Activated CD8-positive, alpha-beta memory T cell treated with anti-CD3 and anti-CD28 coated beads for 36 hours (primary cell): ENCODE measurements around the gene GJD3. TPM values are rescaled to one million over a fixed set of nuclear protein-coding genes. Genes with fewer than 3 reads are reported as not detected.

Source experiments
- CTCF ChIA-PET: fragments of 350-600 bp; sonication (Branson Sonifier 250); formaldehyde crosslinking; loops from one replicate; lab custom pipeline; 2021; ENCODE audit warnings: antibody characterized with exemption; lab: Charles Lee
- POLR2A ChIA-PET: fragments of 350-600 bp; sonication (Branson Sonifier 250); formaldehyde crosslinking; loops from one replicate; lab custom pipeline; 2021; ENCODE audit warnings: antibody characterized with exemption; lab: Charles Lee
- total RNA-seq, 2 experiments: library from RNA; stranded (reverse); gene quantifications; one replicate each; pipeline ENCODE4 v1.2.3, GENCODE V29; 2021

Gene GJD3
- total RNA-seq, 2 experiments from 2014 or later: not detected

DNA sequence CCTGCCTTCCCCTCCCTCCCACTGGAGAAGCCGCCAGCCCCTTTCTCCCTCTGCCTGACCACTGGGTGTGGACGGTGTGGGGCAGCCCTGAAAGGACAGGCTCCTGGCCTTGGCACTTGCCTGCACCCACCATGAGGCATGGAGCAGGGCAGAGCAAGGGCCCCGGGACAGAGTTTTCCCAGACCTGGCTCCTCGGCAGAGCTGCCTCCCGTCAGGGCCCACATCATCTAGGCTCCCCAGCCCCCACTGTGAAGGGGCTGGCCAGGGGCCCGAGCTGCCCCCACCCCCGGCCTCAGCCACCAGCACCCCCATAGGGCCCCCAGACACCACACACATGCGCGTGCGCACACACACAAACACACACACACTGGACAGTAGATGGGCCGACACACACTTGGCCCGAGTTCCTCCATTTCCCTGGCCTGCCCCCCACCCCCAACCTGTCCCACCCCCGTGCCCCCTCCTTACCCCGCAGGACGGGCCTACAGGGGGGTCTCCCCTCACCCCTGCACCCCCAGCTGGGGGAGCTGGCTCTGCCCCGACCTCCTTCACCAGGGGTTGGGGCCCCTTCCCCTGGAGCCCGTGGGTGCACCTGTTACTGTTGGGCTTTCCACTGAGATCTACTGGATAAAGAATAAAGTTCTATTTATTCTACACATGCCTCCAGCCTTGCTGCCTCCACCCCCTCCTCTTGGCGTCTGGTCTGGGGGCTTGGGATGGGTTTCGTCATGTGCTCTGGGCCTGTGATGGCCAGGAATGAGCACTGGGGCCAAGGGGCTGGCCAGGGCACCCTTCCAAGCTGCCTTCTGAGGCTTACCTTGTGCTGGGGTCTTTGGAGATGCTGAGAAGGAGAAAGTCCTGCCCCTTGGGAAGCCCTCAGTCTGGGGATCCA lies 7.3 kb downstream of the GJD3 start:
- POLR2A ChIA-PET: no interaction called here
- CTCF ChIA-PET: interaction anchor here (0.5 to 6.0 kb wide), 15 partner anchors 9 to 208 kb away, joined by 3 to 41 read pairs (median 5); partner anchors contain the start of gene TOP2A

DNA sequence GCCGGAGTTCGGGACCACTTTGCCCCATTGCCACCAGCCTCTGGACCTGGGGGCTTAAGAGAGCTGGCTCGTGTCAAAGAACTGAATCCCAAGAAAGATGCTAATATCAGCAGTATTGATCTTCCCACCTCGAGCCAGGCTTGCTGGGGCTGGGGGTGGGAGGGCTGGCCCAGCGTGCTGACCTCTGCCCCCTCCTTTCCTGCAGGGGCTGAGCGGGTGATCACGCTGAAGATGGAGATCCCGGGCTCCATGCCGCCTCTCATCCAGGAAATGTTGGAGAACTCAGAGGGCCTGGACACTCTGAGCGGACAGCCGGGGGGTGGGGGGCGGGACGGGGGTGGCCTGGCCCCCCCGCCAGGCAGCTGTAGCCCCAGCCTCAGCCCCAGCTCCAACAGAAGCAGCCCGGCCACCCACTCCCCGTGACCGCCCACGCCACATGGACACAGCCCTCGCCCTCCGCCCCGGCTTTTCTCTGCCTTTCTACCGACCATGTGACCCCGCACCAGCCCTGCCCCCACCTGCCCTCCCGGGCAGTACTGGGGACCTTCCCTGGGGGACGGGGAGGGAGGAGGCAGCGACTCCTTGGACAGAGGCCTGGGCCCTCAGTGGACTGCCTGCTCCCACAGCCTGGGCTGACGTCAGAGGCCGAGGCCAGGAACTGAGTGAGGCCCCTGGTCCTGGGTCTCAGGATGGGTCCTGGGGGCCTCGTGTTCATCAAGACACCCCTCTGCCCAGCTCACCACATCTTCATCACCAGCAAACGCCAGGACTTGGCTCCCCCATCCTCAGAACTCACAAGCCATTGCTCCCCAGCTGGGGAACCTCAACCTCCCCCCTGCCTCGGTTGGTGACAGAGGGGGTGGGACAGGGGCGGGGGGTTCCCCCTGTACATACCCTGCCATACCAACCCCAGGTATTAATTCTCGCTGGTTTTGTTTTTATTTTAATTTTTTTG lies 8.5 kb downstream of the GJD3 start:
- ChIA-PET CTCF (interaction anchor here (0.8 to 6.0 kb wide), 17 partner anchors 8 to 204 kb away, joined by 3 to 68 read pairs (median 6); partner anchors contain the start of gene TOP2A), POLR2A (interaction anchor here (0.7 kb wide), 1 partner anchor 1587 kb away, joined by 3 read pairs; no protein-coding TSS in a partner anchor)

DNA sequence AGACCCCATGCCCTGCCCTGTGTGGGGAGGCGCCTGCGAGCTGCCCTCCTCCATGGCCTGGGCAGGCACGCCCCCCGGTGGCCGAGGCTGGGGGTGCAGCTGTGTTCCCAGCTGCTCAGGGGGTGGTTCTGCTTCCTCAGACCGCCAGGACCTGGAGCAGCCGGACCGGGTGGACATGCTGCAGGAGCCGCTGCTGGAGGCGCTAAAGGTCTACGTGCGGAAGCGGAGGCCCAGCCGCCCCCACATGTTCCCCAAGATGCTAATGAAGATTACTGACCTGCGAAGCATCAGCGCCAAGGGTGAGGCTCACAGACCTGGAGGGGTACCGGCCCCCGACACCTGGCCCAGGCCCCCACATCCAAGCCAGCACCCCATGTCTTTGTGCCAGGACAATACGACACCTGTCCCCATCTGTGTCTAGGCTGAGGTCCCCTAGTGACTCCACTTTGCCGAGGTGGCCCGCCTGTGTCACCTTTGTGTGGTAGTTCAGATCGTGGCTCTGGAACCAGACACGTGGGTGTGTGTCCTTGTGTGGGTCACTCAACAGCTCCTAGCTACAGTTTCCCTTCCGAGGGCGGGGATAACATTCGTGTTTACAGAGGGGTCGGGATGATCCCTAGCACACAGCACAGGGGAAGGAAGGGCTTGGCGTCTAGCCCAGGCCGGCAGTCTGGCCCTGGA lies 9.3 kb downstream of the GJD3 start:
- POLR2A ChIA-PET: no interaction called here
- CTCF ChIA-PET: interaction anchor here (0.5 to 6.0 kb wide), 34 partner anchors 10 to 238 kb away, joined by 3 to 68 read pairs (median 4); partner anchors contain the start of genes RARA, TOP2A and WIPF2

DNA sequence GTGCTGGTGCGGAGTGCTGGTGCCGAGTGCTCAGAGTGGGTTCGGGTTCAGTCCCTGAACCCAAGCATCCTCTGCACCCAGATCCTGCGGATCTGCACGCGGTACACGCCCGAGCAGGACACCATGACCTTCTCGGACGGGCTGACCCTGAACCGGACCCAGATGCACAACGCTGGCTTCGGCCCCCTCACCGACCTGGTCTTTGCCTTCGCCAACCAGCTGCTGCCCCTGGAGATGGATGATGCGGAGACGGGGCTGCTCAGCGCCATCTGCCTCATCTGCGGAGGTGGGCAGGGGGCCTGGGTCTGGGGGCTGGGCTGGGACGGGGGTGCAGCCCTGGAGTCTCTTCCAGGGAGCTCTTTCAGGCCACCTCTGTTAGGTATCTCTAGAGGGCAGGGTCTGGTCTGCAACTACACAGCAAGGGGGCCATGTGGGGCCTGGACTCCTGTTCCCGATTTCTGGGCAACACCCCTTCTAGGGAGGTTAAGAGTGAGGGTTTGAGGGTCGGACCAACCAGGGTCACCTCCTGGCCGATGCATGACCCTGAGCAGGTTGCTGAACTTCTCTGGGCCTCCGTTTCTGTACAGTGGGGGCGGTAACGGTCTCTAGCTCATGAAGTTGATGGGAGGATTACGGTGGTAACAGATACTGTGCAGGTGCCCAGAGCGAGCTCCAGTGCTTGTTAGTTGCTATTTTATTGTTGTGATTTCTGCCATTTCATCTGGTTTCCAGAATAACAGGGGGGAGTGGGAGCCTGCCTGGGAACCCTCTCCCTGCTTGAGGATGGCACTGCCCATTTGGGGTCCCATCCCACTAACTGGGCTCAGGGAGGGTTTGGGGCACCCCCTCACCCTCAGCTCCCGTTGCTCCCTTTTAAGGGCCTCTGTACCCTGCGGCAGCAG lies 10.1 kb downstream of the GJD3 start:
- ChIA-PET POLR2A (no interaction called here), CTCF (interaction anchor here (0.5 to 6.0 kb wide), 39 partner anchors 8 to 239 kb away, joined by 3 to 68 read pairs (median 3); partner anchors contain the start of genes RARA, TOP2A and WIPF2)

DNA sequence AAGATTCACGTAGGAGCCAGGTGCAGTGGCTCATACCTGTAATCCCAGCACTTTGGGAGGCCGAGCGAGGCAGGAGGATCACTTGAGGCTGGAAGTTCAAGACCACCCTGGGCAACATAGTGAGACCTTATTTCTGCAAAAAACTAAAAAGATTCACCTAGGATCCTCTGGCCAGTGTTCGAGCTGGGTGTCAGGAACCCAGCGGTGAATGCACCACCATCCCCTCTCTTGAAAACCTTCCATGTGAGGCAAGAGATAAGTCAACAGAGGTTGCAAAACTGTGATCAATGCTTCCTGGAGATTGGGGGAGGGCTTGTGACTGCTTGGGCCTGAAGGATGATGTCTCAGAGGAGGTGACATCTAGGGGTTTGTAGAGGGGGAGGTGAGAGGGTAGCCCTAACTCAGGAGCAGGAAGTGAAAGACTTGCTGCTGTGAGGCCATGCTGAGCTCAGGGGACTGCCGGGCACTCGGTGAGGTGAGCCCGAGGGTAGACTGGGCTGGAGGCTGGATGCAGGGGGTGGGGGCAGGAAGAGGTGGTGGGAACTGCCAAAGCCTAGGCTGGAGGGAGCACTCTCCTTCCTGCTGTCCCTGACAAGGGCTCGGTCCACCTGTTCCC lies 11.7 kb downstream of the GJD3 start:
- ChIA-PET POLR2A (no interaction called here), CTCF (interaction anchor here (1.7 to 6.0 kb wide), 5 partner anchors 9 to 180 kb away, joined by 3 to 68 read pairs (median 12); no protein-coding TSS in a partner anchor)

GRCh38 chr17:40352237-40352778 lies 12.2 kb downstream of the GJD3 start:
- CTCF ChIA-PET: interaction anchor here (1.4 to 6.0 kb wide), 5 partner anchors 9 to 181 kb away, joined by 3 to 68 read pairs (median 3); no protein-coding TSS in a partner anchor
- POLR2A ChIA-PET: no interaction called here

DNA sequence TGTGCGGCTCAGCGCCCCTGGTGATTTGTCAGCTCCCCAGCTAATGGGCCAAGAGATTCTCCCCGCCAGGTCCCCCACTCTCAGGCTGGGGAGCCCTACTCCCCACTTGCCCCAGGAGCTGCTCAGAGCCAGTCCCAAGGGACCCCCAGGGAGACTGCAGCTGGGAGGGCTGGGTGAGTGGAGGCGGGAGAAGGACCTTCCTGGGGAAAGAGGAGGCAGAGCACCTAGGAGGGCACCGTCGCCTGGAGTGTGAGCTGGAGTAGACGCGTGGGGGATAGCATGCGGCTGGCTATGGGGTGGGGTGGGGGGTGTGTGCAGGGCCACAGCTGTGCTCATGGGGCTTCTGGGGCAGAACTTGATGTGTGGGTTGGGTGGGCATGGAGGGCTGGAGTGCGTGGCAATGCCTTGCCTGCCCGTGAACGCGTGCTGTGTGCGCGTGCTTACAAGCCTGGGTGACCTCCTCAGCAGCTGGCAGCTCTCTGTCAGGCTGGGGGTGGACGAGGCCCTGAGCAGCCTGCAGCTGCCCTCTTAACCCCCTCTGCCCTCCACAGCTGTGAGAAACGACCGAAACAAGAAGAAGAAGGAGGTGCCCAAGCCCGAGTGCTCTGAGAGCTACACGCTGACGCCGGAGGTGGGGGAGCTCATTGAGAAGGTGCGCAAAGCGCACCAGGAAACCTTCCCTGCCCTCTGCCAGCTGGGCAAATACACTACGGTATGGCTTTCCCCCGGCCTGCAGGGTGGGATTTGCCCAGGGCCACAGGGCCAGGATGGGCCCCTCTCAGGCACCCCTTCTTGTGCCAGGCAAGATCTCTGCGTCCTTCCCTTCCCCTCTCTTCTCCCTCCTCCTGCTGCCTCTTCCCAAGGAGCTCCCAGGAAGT lies 12.9 kb downstream of the GJD3 start:
- CTCF ChIA-PET: interaction anchor here (0.7 to 5.4 kb wide), 5 partner anchors 11 to 181 kb away, joined by 3 to 68 read pairs (median 3); no protein-coding TSS in a partner anchor
- POLR2A ChIA-PET: no interaction called here

GRCh38 chr17:40350689-40351358 lies 13.7 kb downstream of the GJD3 start:
- ChIA-PET CTCF (interaction anchor here (0.7 to 5.4 kb wide), 3 partner anchors 10 to 47 kb away, joined by 3 to 68 read pairs (median 3); no protein-coding TSS in a partner anchor), POLR2A (no interaction called here)

- CTCF ChIA-PET: interaction anchor here (0.7 to 3.7 kb wide), 2 partner anchors 8 to 11 kb away, joined by 3 to 15 read pairs; no protein-coding TSS in a partner anchor
Measured at GRCh38 chr17:40349895-40350688, 14.4 kb downstream of the GJD3 start.

GRCh38 chr17:40349477-40349894 lies 15.1 kb downstream of the GJD3 start:
- ChIA-PET CTCF (interaction anchor here (0.6 to 3.7 kb wide), 3 partner anchors 9 to 347 kb away, joined by 3 to 15 read pairs (median 3); no protein-coding TSS in a partner anchor), POLR2A (no interaction called here)

More at GRCh38 chr17:40349895-40350688, 14.4 kb downstream of the GJD3 start:
- POLR2A ChIA-PET: no interaction called here

GRCh38 chr17:40348562-40349476 lies 15.7 kb downstream of the GJD3 start:
- ChIA-PET CTCF (interaction anchor here (0.6 to 3.7 kb wide), 3 partner anchors 9 to 347 kb away, joined by 3 to 15 read pairs (median 3); no protein-coding TSS in a partner anchor), POLR2A (no interaction called here)

DNA sequence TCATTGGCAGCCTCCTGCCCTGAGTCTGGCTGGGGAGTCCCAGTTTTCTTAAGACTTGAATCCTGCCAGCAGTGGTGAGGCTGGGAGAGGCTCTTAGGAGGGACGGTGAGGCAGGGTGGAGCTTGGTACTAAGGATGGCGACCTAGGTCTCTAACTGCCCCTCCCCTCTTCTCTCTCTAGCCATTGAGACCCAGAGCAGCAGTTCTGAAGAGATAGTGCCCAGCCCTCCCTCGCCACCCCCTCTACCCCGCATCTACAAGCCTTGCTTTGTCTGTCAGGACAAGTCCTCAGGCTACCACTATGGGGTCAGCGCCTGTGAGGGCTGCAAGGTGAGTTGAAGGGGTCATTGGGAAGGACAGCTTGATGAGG lies 16.4 kb downstream of the GJD3 start:
- POLR2A ChIA-PET: no interaction called here
- CTCF ChIA-PET: interaction anchor here (3.7 kb wide), 1 partner anchor 10 kb away, joined by 15 read pairs; no protein-coding TSS in a partner anchor
